Activated naive CD4-positive, alpha-beta T cell treated with Interleukin-2 at 50 U/mL for 16 hours (primary cell): ENCODE data around the gene HS2ST1.
"Not testable (repeated sequence)": the region's sequence is repeated elsewhere in the genome, so short reads cannot be mapped to it uniquely, and the experiment has no call there.

Experiments
- DNase-seq: peaks from one replicate; pipeline ENCODE4 v3.0.0-alpha.2; 2020

HS2ST1 gene

GRCh38 chr1:87028576-87028975 is 114.1 kb downstream of the HS2ST1 start:
- no peak for DNase-seq

GRCh38 chr1:87030740-87031690 is 116.6 kb downstream of the HS2ST1 start:
- no peak for DNase-seq

- no peak for DNase-seq
Measured at GRCh38 chr1:87034351-87034750, 119.9 kb downstream of the HS2ST1 start.

GRCh38 chr1:87039096-87039495 is 124.7 kb downstream of the HS2ST1 start:
- no peak for DNase-seq

GRCh38 chr1:87042111-87042811 is 127.8 kb downstream of the HS2ST1 start:
- DNase-seq = no peak

- no peak for DNase-seq
Measured at GRCh38 chr1:87044424-87044823, 130.0 kb downstream of the HS2ST1 start.

- DNase-seq = no peak
Measured at GRCh38 chr1:87044840-87045239, 130.4 kb downstream of the HS2ST1 start.

- DNase-seq = peak; percentile 40
Measured at GRCh38 chr1:87045761-87046304, 131.4 kb downstream of the HS2ST1 start.

- no peak for DNase-seq
Measured at GRCh38 chr1:87046951-87047350, 132.5 kb downstream of the HS2ST1 start.

- no peak for DNase-seq
Measured at GRCh38 chr1:87048237-87048636, 133.8 kb downstream of the HS2ST1 start.

- DNase-seq = no peak
Measured at GRCh38 chr1:87051965-87052364, 137.5 kb downstream of the HS2ST1 start.

GRCh38 chr1:87052400-87052799 is 138.0 kb downstream of the HS2ST1 start:
- DNase-seq = no peak

- no peak for DNase-seq
Measured at GRCh38 chr1:87052961-87053360, 138.5 kb downstream of the HS2ST1 start.

GRCh38 chr1:87053446-87053845 is 139.0 kb downstream of the HS2ST1 start:
- no peak for DNase-seq

- no peak for DNase-seq
Measured at GRCh38 chr1:87056974-87057373, 142.5 kb downstream of the HS2ST1 start.

- DNase-seq = no peak
Measured at GRCh38 chr1:87058343-87058649, 143.9 kb downstream of the HS2ST1 start.

- no peak for DNase-seq
Measured at GRCh38 chr1:87061742-87062156, 147.3 kb downstream of the HS2ST1 start.

- DNase-seq = no peak
Measured at GRCh38 chr1:87062687-87063086, 148.3 kb downstream of the HS2ST1 start.

GRCh38 chr1:87064309-87064708 is 149.9 kb downstream of the HS2ST1 start:
- no peak for DNase-seq

GRCh38 chr1:87064986-87065385 is 150.6 kb downstream of the HS2ST1 start:
- DNase-seq = no peak

GRCh38 chr1:87066708-87067107 is 152.3 kb downstream of the HS2ST1 start:
- DNase-seq = not testable (repeated sequence)

- DNase-seq = no peak
Measured at GRCh38 chr1:87072411-87072810, 158.0 kb downstream of the HS2ST1 start.

GRCh38 chr1:87072904-87073303 is 158.5 kb downstream of the HS2ST1 start:
- no peak for DNase-seq
